Naive B cell (primary cell): ENCODE data around the gene JARID2. TPM values are rescaled to one million over a fixed set of nuclear protein-coding genes. Genes with fewer than 3 reads are reported as not detected.

Experiments used
- ATAC-seq, 2 donors: fragments of 150-1000 bp; cut with Tn5 transposase; 2 replicates each; pipeline ENCODE4 v1.10.0; 2021; ENCODE audit warnings: low read depth in 2 of 2, mild to moderate bottlenecking in 2 of 2, moderate library complexity in 2 of 2
- DNase-seq: peaks from one replicate; pipeline ENCODE4 v3.0.0; 2022
- H3K27ac Mint-ChIP-seq, 6 donors: one replicate each; pipeline ENCODE4 v1.8.0; 2020 to 2022; ENCODE audit warnings: mild to moderate bottlenecking in 6 of 6, mixed read lengths in 6 of 6, moderate library complexity in 5 of 6, inconsistent platforms in 2 of 6
- H3K27me3 Mint-ChIP-seq, 3 donors: one replicate each; pipeline ENCODE4 v1.8.0; 2021 to 2022; ENCODE audit warnings: mixed read lengths in 3 of 3, mild to moderate bottlenecking in 1 of 3
- H3K36me3 Mint-ChIP-seq, 2 donors: one replicate each; pipeline ENCODE4 v1.8.0; 2020 to 2022; ENCODE audit warnings: mixed read lengths in 2 of 2, inconsistent platforms in 1 of 2, mild to moderate bottlenecking in 1 of 2
- H3K4me1 Mint-ChIP-seq, 3 donors: one replicate each; pipeline ENCODE4 v1.8.0; 2020 to 2022; ENCODE audit warnings: mixed read lengths in 3 of 3, inconsistent platforms in 1 of 3, mild to moderate bottlenecking in 1 of 3, moderate library complexity in 1 of 3
- H3K4me3 Mint-ChIP-seq, 8 donors: one replicate each; pipeline ENCODE4 v1.8.0; 2020 to 2022; ENCODE audit warnings: mild to moderate bottlenecking in 8 of 8, mixed read lengths in 8 of 8, moderate library complexity in 8 of 8, inconsistent platforms in 2 of 8
- H3K9me3 Mint-ChIP-seq, 7 donors: one replicate each; pipeline ENCODE4 v1.8.0; 2020 to 2022; ENCODE audit warnings: mixed read lengths in 7 of 7, mild to moderate bottlenecking in 5 of 7, inconsistent platforms in 2 of 7, moderate library complexity in 1 of 7
- polyA plus RNA-seq, 6 donors: library from polyadenylated mRNA; unstranded; fragments of 300-500 nt; fragmentation: Illumina TruSeq; gene quantifications; one replicate each; pipeline ENCODE4 v1.2.3, GENCODE V29; 2021; ENCODE audit warnings: low read depth in 6 of 6

The JARID2 gene
- polyA plus RNA-seq, 6 donors from 2014 or later, result 2.7 to 21.9 (median 16.6) TPM

DNA sequence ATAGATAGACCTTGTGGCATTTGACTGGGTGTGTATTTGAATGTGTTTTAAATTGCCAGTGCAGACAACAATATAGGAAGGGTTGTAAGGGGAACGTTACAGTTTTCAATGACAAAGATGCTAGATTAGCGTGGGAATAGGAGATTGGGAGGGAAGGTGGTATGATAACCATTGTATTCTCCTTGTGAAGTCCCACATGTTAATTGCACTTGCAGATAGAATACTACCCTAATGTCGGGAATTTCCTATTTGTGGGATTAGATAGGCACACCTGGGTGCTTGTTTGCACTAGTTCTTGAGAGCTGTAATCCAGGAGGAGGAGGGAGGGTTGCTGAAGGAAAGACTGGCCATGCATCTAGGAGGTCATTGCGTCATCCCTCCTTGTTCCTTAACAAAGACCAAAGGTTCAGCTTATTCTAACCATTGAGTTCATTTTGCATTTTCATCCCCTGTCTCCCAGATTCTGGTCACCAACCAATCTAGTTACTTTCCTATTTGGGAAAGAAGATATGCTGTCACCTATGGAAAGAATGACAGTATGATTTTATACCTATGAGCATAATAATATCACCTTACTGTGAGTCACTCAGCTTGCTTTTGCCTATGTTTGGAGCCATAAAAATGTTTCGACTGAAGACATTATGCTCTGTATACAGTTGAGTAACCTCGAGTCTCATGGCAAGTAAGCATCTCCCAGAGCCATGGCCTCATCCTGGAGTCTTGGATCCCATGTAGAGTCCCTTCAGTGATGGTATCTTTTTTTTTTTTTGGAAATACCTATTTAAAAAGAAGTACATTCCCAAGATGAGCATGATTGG lies 215.5 kb downstream of the JARID2 start:
- ATAC-seq, result no peak
- H3K36me3 Mint-ChIP-seq, result peaks cover 0 to 13% of the 10 kb centered on the region in 2 donors
- H3K9me3 Mint-ChIP-seq, result no peaks in the 10 kb centered on the region
- H3K27me3 Mint-ChIP-seq, result no peaks in the 10 kb centered on the region
- H3K27ac Mint-ChIP-seq, result peak overlapping the region in 5 of 6 donors; percentile 5 to 99 (median 36)
- H3K4me3 Mint-ChIP-seq, result no peak overlapping the region
- peaks cover 50 to 80% (median 65%) of the 10 kb centered on the region in 3 donors for H3K4me1 Mint-ChIP-seq
- no peak for DNase-seq

DNA sequence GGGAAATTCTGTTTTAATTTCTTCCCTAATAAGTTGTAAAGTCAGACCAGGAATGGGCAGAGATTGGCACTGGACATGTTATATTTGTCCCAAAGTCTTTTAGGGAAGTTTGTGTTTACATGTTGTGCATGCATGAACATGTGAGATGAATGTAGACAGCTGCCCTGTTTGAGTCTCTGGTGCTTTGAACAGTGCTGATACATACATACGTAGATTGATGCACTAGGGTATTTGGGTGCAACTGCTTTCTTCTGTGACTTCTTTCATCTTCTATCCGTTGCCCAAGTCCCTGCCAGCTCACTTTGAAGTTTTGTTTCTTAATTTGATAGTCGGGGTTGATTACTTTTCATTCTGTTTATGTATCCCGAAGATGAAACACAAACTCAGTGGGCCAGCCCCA lies 216.4 kb downstream of the JARID2 start:
- peak overlapping the region in 3 of 6 donors; percentile 34 to 40 (median 36) for H3K27ac Mint-ChIP-seq
- peaks cover 52 to 84% (median 67%) of the 10 kb centered on the region in 3 donors for H3K4me1 Mint-ChIP-seq
- no peak for ATAC-seq

DNA sequence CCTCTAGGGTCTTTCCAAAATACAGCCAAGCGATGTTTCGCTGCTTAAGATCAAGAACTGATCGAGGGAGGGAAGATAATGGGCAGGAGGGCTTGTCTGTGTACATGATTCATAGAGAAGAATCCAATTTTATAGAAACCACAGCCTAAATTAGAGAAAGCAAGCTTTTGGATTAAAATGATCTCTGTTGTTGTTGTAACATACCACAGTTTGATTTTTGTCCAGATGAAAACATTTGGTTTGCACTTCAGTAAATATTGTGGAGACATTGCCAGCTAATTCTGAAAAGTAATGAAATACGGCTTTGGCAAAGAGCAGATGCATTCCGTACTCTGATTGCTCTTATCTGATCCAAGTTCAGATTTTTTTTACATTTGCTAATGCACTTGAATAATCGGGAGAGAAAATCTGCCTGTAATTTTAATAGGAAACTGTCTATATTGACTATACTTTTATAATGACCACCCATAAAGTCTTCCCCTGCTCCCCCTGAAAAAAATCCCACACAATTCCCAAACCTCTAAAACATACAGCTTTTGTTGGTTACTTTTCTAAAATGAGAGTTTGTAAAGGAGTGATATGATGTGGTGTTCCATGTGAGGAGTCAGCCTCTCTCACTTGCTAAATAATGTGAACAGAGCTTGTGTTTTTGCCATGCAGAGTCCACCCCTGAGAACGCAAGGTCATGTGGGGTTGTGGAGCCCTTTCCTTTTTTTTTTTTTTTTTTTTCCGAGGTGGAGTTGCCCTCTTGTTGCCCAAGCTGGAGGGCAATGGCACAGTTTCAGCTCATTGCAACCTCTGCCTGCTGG lies 217.1 kb downstream of the JARID2 start:
- ATAC-seq, result no peak

More for the DNA sequence above, 216.4 kb downstream of the JARID2 start:
- Mint-ChIP-seq H3K4me3 (no peak overlapping the region), H3K9me3 (no peaks in the 10 kb centered on the region), H3K36me3 (peaks cover 0 to 13% of the 10 kb centered on the region in 2 donors), H3K27me3 (no peaks in the 10 kb centered on the region)
- no peak for DNase-seq

DNA sequence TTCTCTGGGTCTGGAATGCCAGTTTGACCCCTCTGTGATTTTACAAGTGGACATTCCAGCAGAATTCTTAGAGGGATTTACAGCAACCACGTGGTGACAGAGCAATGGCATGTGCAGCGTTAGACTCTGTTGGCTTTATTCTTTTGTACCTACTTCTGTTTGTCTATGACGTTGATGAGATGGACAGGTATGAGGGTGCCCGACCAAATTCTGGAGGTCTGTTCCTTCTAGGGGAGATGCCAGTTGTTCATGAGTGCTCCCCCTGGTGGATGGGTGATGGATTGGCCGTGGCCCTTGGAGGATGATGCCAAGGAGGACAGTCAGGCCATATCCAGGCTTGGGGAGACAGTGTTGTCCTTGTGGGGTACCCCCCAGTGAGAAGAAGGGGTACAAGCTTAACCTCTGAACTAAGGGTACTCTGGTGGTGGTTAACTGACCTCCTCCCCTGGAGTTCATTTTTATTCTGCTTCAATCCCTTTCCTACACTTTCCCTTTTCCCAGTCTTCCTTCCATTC lies 218.4 kb downstream of the JARID2 start:
- DNase-seq (peak; percentile 42), ATAC-seq (peak; percentile 68 to 80)
- Mint-ChIP-seq H3K36me3 (peaks cover 0 to 23% of the 10 kb centered on the region in 2 donors), H3K4me1 (peaks cover 44 to 75% (median 53%) of the 10 kb centered on the region in 3 donors), H3K4me3 (peak overlapping the region in 1 of 8 donors; percentile 69), H3K27ac (peak overlapping the region in 5 of 6 donors; percentile 8 to 61 (median 34)), H3K27me3 (no peaks in the 10 kb centered on the region), H3K9me3 (no peaks in the 10 kb centered on the region)

More for the DNA sequence above, 217.1 kb downstream of the JARID2 start:
- DNase-seq, result no peak
- Mint-ChIP-seq H3K9me3 (no peaks in the 10 kb centered on the region), H3K4me3 (no peak overlapping the region), H3K27me3 (no peaks in the 10 kb centered on the region), H3K36me3 (peaks cover 0 to 13% of the 10 kb centered on the region in 2 donors), H3K4me1 (peaks cover 50 to 82% (median 63%) of the 10 kb centered on the region in 3 donors), H3K27ac (peak overlapping the region in 5 of 6 donors; percentile 5 to 75 (median 38))

DNA sequence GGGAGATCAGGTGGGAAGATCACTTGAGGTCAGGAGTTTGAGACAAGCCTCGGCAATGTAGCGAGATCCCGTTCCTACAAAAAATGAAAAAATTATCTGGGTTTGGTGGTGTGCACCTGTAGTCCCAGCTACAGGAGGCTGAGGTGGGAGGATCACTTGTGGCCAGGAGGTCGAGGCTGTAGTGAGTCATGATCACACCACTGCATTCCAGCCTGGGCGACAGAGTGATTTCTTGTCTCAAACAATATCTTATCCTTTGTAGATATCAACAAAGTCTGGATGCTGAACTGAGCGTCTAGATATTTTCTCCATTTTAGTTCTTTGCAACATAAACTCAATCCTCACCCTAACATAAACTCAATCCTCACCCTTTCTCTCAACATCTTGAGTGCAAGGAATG lies 219.3 kb downstream of the JARID2 start:
- no peaks in the 10 kb centered on the region for H3K27me3 Mint-ChIP-seq
- H3K4me1 Mint-ChIP-seq, result peaks cover 34 to 66% (median 45%) of the 10 kb centered on the region in 3 donors
- ATAC-seq, result no peak

DNA sequence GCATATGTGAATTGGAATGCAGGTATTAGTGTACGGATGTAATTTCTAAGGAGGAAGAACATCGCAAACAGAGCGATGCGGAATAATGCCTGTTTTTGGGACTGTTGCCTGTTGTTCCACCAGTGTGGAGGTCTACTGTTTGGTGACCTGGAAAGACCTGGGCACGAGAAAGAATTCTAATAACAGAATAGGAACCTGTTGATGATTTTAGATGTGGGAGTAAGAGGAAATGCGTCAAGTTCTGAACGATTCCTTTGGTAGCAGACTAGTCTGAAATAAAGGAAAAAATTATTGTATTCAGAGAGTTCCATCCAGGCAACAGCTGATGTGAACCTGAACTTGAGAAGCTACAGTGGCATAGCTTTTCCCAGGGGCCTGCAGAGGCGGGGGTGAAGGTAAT lies 224.9 kb downstream of the JARID2 start:
- DNase-seq (no peak), ATAC-seq (no peak)
- Mint-ChIP-seq H3K4me1 (peaks cover 28 to 44% (median 28%) of the 10 kb centered on the region in 3 donors), H3K4me3 (no peak overlapping the region), H3K27ac (no peak overlapping the region), H3K27me3 (no peaks in the 10 kb centered on the region), H3K9me3 (no peaks in the 10 kb centered on the region), H3K36me3 (peaks cover 7 to 24% of the 10 kb centered on the region in 2 donors)

More for the DNA sequence above, 219.3 kb downstream of the JARID2 start:
- peak overlapping the region in 3 of 6 donors; percentile 5 to 53 (median 34) for H3K27ac Mint-ChIP-seq
- no peak overlapping the region for H3K4me3 Mint-ChIP-seq
- no peaks in the 10 kb centered on the region for H3K9me3 Mint-ChIP-seq
- DNase-seq, result no peak
- H3K36me3 Mint-ChIP-seq, result peaks cover 0 to 23% of the 10 kb centered on the region in 2 donors

DNA sequence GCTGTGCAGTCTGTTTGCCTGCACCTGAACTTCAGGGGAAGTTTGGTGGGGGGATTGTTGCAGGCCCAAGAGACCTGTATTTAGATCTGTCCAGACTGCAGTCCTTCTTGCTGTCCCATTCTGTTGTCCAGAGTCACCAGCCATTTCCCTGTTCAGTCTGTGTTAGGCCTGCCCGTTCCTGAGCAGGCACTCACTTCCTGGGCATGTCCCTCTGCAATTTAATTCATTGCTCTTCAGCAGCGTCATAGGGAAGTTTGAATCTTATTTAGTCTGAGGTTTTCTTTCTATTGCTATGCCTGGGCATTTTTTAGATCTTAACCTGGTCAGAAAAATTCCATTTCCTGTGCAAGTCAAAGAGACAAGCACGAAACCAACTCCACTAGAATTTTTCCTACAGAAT lies 226.8 kb downstream of the JARID2 start:
- peak overlapping the region in 5 of 6 donors; percentile 18 to 82 (median 35) for H3K27ac Mint-ChIP-seq

DNA sequence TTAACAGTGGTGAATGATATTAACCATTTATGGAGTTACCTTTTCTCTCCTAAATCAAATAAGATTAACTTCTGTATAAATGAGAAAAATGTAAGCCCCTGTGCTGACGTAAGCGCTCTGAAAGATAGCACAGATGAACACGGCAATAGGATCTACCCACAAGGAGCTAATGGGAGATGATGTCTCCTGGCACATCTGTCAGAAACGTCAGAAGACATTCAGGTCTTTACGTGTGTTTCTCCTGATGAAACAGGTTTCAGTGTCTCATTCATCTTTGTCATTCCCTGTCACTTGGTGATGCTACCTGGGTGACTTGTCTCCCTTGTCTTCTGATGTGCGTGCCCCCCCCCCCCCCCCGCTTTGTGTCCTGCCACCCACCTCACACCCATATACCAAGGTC lies 227.3 kb downstream of the JARID2 start:
- Mint-ChIP-seq H3K4me1 (peaks cover 25 to 46% (median 31%) of the 10 kb centered on the region in 3 donors), H3K4me3 (no peak overlapping the region), H3K27me3 (no peaks in the 10 kb centered on the region), H3K27ac (no peak overlapping the region), H3K36me3 (peaks cover 7 to 28% of the 10 kb centered on the region in 2 donors), H3K9me3 (no peaks in the 10 kb centered on the region)
- DNase-seq (no peak), ATAC-seq (no peak)

More for the DNA sequence above, 226.8 kb downstream of the JARID2 start:
- ATAC-seq (no peak), DNase-seq (no peak)
- peaks cover 7 to 29% of the 10 kb centered on the region in 2 donors for H3K36me3 Mint-ChIP-seq
- no peak overlapping the region for H3K4me3 Mint-ChIP-seq
- H3K4me1 Mint-ChIP-seq, result peaks cover 24 to 42% (median 32%) of the 10 kb centered on the region in 3 donors
- H3K9me3 Mint-ChIP-seq, result no peaks in the 10 kb centered on the region
- H3K27me3 Mint-ChIP-seq, result no peaks in the 10 kb centered on the region

DNA sequence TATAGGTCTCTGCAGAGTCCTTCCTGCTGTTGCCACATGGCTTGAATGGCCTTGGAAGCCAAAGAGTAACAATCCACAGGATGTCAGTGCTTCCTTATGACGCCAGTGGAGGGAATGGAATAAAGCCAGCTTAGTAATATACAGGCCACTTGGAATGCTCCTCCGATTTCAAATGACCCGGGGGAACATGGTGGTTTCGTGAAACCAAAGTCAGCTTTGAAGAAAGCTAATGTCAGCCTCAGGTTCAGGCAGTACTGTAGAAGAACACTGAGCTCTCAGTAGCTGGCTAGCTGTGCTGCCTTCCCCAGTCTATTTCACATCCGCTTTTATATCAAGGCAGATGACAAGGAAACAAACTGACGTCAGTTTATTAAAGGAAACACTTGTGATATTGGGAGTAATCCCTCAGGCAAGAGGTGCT lies 227.9 kb downstream of the JARID2 start:
- DNase-seq (no peak), ATAC-seq (peak; percentile 40 to 57)
- peaks cover 26 to 41% (median 27%) of the 10 kb centered on the region in 3 donors for H3K4me1 Mint-ChIP-seq
- H3K4me3 Mint-ChIP-seq, result no peak overlapping the region
- H3K27me3 Mint-ChIP-seq, result no peaks in the 10 kb centered on the region
- no peaks in the 10 kb centered on the region for H3K9me3 Mint-ChIP-seq
- H3K36me3 Mint-ChIP-seq, result peaks cover 7 to 22% of the 10 kb centered on the region in 2 donors
- H3K27ac Mint-ChIP-seq, result peak overlapping the region in 2 of 6 donors; percentile 26 to 40

DNA sequence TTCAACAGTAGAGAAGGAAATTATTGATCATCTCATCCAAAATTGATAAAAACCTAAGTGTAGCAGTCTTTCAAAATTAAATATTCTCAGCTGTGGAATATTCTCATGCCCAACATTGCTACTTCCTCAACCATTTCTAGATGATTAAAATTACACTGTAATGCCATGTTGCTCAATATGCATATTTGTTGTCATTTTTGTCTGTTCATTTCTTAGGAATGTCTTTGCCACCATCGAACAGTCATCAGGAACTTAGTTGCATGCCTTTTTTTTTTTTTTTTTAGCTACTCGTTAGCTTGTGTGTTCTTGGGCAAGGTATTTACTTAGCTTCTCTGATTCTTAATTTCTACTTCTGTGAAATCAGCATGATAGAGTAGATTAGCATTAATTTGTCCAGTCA lies 228.3 kb downstream of the JARID2 start:
- Mint-ChIP-seq H3K36me3 (peaks cover 11 to 20% of the 10 kb centered on the region in 2 donors), H3K27me3 (no peaks in the 10 kb centered on the region), H3K4me1 (peaks cover 30 to 46% (median 30%) of the 10 kb centered on the region in 3 donors), H3K9me3 (no peaks in the 10 kb centered on the region), H3K27ac (peak overlapping the region in 1 of 6 donors; percentile 59), H3K4me3 (no peak overlapping the region)
- ATAC-seq (no peak), DNase-seq (no peak)

DNA sequence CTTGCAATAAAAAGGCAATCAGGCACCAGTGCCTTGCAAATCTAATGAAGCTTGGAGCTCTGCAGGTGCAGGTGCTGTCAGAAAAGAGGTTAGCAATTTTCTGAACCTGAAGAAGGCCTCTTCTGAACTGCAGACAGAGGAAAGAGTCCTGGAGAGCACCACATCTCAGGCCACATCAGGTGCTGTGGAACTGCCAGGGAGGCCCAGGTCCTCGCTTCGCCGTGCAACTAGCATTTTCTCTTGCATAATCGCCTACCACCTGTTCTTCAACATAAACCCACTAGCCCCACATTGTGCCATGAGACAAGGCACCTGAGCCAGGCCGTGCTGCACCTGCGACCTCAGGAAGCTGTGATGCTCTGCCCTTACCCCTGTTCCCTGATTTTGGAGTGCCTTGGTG lies 229.4 kb downstream of the JARID2 start:
- H3K36me3 Mint-ChIP-seq, result peaks cover 13 to 22% of the 10 kb centered on the region in 2 donors
- H3K4me1 Mint-ChIP-seq, result peaks cover 34 to 56% (median 39%) of the 10 kb centered on the region in 3 donors
- H3K27me3 Mint-ChIP-seq, result no peaks in the 10 kb centered on the region
- H3K27ac Mint-ChIP-seq, result peak overlapping the region in 4 of 6 donors; percentile 40 to 78 (median 71)
- no peaks in the 10 kb centered on the region for H3K9me3 Mint-ChIP-seq
- DNase-seq, result no peak
- H3K4me3 Mint-ChIP-seq, result peak overlapping the region in 3 of 8 donors; percentile 8 to 59 (median 25)
- no peak for ATAC-seq

DNA sequence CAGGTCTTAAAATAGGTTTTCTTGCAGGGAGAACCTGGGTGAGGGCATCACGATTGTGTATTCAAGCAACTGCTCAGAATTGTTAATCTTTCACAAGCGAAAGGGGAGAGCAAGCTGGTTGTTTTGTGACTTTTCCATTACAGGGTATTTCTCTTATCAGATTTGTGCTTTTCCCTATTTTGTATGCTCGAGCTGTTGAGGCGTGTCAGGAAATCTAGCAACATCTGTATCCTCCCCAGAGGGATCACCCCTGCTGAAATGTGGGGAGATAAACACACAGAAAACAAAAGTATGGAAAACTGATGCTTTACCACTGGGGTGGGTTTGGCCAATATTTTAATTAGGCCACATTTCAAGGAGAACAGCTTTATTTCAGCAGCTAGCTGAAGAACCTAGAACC lies 230.0 kb downstream of the JARID2 start:
- H3K27ac Mint-ChIP-seq, result peak overlapping the region in 5 of 6 donors; percentile 38 to 73 (median 62)
- H3K4me3 Mint-ChIP-seq, result peak overlapping the region in 1 of 8 donors; percentile 8
- peaks cover 13 to 24% of the 10 kb centered on the region in 2 donors for H3K36me3 Mint-ChIP-seq
- DNase-seq (no peak), ATAC-seq (no peak)
- peaks cover 35 to 62% (median 45%) of the 10 kb centered on the region in 3 donors for H3K4me1 Mint-ChIP-seq
- no peaks in the 10 kb centered on the region for H3K9me3 Mint-ChIP-seq
- no peaks in the 10 kb centered on the region for H3K27me3 Mint-ChIP-seq
